ENCODE measurements around the gene ATP2A2.
"Not testable (repeated sequence)": the region's sequence is repeated elsewhere in the genome, so short reads cannot be mapped to it uniquely, and the experiment has no call there.

The ATP2A2 gene

GRCh38 chr12:110280779-110281548, at the start of gene ATP2A2:
ATP2A2 (plus strand) TSS chr12:110281247; CDS start chr12:110281790, 543 bp downstream.
- DNase-seq (ENCODE audit: low read depth, low spot score), result peak; percentile 98

DNA sequence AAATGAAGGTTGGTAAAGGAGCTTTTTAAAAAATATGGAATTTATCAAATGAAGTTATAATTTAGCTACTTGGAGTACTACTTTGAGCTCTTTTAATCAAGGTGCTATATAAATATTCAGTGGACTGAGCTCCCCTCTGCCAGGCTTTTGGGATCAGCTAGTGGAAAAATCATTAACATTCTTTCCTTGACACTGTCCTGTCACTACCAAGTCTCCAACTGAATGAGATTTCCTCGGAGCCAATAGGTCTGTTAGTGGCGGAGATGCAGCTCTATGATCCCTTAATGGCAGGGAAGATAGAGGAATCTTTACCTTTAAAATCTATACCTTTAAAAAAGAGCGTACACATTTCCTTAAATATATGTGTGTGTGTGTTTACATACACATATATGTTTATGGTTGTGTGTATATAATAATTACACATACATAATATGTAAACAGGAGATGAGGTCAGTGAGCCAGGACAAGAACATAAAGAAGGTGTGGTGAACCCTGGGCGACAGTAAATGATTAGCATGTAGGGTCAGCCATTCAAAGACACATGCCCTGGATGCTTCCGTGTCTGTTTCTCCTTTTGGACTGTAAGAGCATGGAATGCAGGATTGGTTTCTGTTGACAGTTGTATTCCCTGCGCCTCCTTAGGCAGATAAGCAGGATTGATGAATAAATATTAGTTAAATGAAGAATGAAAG, 47.7 kb upstream of the ATP2A2 start:
- DNase-seq (ENCODE audit: low read depth, low spot score), result no peak

GRCh38 chr12:110234331-110234751, 46.7 kb upstream of the ATP2A2 start:
- no peak for DNase-seq (ENCODE audit: low read depth, low spot score)

GRCh38 chr12:110234755-110235154, 46.3 kb upstream of the ATP2A2 start:
- DNase-seq (ENCODE audit: low read depth, low spot score), result no peak

DNA sequence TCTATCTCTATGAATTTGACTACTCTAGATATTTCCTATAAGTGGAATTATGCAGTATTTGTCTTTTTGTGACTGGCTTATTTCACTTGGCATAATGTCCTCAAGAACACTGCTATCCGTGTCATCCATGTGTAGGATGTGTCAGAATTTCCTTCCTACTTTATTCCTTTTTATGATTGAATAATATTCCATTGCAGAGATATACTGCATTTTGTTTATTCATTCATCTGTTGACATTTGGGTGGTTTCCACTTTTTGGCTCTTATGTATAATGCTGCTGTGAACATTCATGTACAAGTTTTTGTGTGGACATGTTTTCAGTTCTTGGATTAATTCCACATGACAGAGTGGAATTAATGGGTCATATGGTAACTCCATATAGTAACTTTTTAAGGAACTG, 45.7 kb upstream of the ATP2A2 start:
- DNase-seq (ENCODE audit: low read depth, low spot score), result no peak

DNA sequence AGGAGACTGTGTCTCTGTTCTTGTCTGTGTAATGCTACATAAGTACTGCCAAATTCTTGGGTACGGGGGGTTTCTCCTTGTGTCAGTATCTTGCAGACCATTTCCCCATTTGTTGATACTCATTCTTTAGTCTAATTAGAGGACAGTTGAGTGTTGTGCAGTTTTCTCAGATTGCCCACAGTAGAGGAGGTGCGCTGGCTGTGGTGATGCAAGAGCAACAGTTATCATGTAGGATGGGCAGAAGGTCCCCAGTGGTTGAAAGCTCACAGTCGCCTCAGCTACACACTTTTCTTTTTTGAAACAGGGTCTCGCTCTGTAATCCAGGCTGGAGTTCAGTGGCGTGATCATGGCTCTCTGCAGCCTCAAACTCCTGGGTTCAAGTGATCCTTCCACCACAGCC, 37.8 kb upstream of the ATP2A2 start:
- no peak for DNase-seq (ENCODE audit: low read depth, low spot score)

- DNase-seq (ENCODE audit: low read depth, low spot score), result no peak
Observed at GRCh38 chr12:110244372-110244771, 36.7 kb upstream of the ATP2A2 start.

DNA sequence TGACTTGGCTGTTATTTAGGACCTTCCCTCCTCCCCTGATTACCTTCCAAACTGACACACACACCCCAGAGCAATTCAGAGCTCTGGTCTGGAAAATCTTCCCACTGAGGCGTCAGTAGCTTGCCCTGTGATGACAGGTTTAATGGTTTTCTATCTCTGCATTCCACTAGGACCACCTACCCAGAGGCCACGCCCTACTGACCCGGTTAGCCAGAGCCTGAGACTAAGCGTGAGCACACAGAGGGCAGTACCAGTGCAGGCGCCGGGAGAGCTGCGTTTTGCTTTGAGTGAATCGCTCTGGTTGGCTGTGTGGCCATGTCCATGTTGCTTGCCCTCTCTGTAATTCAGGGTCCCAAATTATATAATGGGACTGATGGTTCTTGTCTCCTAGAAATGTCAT, 36.2 kb upstream of the ATP2A2 start:
- no peak for DNase-seq (ENCODE audit: low read depth, low spot score)

DNA sequence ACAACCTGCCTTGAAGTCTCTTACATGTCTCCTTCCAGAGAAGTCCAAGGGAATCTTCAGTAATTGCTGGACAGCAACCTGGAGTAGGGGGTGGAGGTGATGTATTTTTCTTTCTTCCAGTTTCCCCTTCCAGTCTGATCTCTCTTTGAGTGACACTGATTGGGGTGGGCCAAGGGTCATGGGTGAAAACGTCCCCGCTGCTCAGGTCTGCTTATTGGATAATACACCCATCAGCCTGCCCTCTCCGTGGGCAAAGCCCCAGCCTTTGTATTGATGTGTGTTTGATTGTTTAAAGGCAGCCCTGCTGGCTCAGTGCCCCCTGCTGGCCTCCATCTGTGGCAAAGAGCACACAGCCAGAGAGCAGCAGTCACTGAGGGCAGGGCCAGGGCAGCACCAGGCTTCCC, 35.7 kb upstream of the ATP2A2 start:
- DNase-seq (ENCODE audit: low read depth, low spot score), result no peak

DNA sequence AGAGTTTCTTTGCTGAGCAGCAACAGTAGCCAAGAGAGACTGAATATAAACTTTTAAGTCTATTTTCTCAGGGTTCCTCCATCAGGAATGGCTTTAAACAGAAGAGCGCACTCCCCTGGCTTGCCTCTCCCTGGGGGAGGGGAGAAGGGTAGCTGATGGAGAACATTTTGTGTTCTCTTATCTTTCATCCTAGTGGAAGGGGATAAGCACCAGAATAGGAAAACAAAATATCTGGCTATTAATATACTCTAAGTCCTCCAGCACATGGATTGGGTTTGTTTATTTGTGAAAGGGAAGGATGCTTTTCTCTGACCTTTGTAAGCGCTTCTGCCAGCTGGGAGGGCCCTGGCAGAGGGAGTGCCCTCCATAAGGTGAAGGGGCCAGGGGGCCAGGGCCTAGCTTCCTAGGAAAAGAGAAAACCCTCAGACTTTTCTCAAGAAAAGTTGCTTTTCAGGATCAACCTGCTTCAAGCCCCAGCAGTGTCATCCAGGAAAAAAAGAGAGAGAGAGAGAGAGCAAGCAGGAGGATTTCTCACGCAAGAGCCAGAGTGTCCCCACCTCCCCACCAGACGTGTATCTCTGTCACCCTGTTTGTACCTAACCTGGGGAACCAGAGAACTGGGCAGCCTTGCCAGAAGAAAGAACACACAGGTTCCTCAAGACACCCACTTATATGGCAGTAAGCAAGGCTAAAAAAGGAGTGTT, 34.3 kb upstream of the ATP2A2 start:
- no peak for DNase-seq (ENCODE audit: low read depth, low spot score)

DNA sequence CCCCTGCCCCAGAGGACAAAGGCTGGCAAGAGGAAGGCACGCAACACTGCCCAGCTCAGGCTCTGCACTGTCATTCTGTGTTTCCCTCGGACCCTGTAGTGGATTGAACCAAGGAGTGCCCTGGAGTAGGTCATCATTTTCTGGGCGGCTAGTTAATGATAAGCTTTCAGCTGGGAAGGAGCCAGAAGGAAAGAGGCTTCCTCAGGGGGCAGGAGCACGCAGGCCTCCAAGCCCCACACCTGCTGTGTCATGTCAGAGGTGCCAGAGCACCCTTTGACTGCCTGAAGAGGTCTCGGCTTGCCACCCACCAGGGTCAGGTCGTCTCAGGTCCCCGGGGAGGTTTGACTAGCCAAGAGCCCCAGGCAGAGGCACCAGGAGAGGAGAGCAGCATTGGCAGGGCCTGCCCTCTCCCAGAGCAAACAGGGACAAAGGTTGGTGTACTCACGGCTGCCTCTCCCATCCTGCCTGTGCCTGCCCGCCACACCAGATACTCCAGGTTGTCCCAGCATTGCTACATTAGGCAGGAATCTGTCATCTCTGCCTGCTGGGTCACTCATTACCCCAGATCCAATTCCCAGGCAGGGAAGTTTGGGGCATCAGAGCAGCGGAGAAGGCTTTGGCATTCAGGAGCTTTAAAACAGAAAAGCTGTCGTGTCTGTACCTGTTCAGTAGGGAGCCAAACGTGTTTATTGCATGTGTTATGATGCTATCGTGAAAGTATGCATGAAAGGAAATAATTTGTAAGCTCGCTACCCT, 33.5 kb upstream of the ATP2A2 start:
- DNase-seq (ENCODE audit: low read depth, low spot score), result no peak

- DNase-seq (ENCODE audit: low read depth, low spot score), result peak; percentile 40
Observed at GRCh38 chr12:110248096-110248447, 33.0 kb upstream of the ATP2A2 start.

GRCh38 chr12:110249105-110249504, 31.9 kb upstream of the ATP2A2 start:
- DNase-seq (ENCODE audit: low read depth, low spot score), result no peak

DNA sequence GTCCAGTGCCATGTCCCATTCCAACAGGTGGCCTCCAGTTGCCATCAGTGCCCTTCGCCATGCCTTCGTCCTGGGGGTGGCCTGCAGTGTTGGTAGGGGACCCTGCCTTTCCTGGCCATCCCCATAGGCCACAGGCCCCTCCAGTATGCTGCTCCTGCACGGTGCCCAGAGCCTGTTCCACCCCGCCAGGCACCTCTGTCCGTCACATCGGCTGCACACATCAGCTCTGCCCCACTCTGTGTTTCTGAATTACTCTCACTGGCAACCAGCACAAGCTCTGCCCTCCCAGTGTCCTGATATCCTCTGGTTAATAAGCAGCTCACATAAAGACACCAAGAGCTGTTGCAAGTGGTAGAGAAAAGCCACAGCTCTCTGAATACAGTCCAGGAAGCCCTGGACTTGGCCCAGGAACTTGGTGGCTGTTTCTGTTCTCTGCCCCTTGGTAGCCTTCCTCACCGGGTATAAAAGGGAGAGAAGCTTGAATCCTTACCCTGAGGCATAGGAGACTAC, 31.3 kb upstream of the ATP2A2 start:
- peak; percentile 72 for DNase-seq (ENCODE audit: low read depth, low spot score)

DNA sequence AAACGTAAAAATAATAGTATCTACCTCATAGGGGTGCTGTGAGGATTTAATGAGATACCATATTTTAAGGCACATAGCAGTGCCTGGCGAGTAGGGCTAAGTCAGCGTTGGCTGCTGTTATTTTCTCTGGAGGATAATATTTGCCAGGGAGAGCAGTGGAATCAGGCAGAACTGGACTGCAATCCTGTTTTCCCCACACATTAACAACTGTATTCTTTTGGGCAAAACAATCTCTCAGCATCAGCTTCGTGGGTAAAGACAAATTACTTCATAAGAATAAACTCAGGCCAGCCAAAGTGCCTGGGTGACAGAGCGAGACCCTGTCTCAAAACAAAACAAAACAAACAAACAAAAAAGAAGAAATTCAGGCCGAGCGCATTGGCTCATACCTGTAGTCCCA, 29.7 kb upstream of the ATP2A2 start:
- DNase-seq (ENCODE audit: low read depth, low spot score), result no peak

GRCh38 chr12:110252716-110253115, 28.3 kb upstream of the ATP2A2 start:
- no peak for DNase-seq (ENCODE audit: low read depth, low spot score)

GRCh38 chr12:110253176-110253575, 27.9 kb upstream of the ATP2A2 start:
- DNase-seq (ENCODE audit: low read depth, low spot score), result no peak

GRCh38 chr12:110254971-110255540, 26.0 kb upstream of the ATP2A2 start:
- no peak for DNase-seq (ENCODE audit: low read depth, low spot score)

- not testable (repeated sequence) for DNase-seq (ENCODE audit: low read depth, low spot score)
Observed at GRCh38 chr12:110255890-110256456, 25.1 kb upstream of the ATP2A2 start.

DNA sequence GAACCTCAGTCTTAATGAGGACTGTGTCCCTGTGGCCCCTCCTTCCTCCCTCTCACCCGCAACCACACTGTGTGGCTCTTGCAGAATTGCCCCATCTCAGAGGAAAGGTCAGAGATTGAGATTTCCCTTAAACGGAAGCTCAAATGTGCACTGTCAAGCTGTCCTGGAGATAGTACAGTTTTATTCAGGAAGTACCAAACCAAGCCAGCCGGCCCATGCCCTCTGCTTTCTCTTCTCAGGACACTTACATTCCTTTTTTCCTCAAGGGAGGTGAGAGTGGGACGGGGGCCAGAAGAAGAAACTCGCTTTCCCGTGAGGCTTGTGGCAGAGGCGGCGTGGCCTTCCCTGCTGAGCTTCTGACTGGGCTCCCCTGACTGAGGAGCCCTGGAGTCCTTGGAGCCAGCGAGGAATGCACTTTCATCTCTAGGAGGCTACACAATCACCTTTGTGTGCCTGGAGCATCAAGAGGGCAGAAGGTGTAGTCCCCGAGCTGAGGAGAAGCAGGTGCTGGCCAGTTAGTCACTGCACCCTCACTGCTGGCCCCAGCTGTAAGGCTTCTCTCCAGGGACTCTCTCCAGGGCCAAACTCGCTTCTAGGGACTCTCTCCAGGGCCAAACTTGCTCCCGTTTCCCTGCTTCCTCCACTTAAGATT, 24.1 kb upstream of the ATP2A2 start:
- no peak for DNase-seq (ENCODE audit: low read depth, low spot score)
